GM12873 (cell line): Measurements from ENCODE around the gene JCAD.

Experiments
- CTCF ChIP-seq: IDR thresholded peaks from 2 replicates; pipeline ENCODE4 v1.5.1; 2012; ENCODE audit warnings: low read depth, mild to moderate bottlenecking, moderate library complexity, low read length, control low read depth; ENCODE audit not compliant: insufficient read depth; ENCODE audit errors: missing control alignments

Gene JCAD

GRCh38 chr10:30029164-30029871 lies 30.1 kb downstream of the JCAD start:
- TF ChIP-seq CTCF, result no peak

DNA sequence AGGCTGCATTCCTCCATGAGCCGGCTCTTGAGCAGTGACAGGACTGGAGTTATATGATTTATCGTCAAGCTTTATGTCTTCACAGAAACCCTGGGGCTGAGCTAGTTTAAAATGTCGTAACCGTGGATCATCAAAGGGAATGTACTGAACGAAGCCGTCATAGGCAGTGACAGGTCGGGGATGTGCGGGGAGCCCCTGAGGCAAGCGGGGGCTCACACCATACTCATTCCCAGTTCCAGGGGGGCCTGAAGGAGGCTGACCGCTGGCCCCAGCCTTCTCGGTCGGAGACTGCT lies 30.7 kb downstream of the JCAD start:
- no peak for TF ChIP-seq CTCF

DNA sequence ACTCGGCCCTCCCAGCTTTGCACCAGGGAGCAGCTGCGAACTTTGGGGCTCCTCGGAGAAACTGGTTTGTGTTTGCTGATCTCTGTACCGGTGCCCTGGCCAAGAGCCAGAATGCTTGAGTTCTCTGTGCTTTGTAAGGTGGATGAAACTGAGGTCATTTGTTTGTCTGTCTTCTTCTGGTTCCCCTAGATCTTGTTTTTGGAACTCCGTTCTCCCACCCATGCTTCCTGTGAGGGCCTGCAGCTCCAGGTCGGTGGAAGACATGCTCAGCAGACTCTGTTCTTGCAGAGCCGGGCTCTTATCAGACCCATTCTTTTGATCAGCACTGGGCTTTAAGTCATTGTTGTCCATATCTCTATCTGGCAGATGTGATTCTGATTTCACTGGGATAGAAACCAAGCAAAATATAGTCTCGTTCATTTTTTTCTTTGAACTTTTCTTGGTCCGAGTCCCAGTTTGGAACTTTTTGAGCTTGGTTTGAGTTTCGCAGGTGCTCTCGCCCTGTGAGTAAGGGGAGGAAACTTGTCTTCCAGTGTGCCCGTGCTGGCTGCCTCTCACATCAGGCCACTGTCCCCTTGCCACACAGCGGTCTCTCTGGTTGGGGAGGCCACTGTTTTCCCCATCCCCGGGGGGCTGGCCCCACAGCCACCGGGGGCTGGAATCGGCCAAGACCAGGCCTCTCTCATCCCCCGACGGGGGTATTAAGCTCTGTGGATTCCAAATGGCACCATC lies 31.2 kb downstream of the JCAD start:
- no peak for TF ChIP-seq CTCF

DNA sequence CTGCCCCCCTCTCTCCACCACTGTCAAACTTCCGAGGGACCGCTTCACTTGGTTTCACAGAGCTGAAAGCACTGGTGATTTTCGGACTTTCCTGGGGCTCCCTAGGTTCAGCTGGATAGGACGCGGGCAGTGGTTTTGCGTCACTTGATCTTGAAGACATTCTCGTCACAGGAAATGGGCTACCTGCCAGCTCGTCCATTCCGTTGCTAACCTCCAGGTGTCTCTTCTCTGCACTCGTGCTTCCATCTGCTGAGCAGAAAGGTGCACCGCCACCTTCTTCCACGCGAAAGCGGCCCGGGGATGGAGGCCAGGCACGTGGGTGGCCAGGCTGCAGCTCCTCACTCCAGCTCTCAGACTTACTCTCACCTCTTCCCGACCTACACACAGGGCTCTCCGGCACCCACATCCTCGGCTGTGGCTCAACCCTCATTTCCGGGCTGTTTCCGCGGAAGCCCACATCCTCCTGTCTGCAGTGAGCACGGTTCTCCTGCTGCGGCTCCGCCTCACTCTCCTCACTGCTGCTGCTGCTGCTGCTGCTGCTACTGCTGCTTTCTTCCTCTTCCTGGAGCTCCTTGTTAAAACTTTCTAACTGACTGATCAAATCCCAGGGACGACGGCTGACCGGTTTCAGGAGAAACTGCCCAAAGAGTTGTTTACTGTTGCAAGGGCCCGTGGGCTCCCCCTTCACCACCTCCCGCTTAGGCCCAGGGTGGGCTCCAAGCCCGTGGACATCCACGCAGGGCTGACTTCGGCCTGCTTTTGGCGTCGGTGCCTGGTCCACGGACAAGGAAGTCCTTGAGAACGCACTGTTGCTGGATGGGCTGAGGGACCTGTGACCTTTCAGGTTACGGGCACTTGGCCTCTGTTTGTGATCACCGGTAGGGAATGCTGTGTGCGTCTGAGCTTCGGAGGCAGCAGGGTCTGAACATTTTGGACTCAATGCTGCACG lies 32.1 kb downstream of the JCAD start:
- peak; percentile 62 for TF ChIP-seq CTCF

- no peak for TF ChIP-seq CTCF
These were observed 32.8 kb downstream of the JCAD start for GRCh38 chr10:30026578-30026977.

- no peak for TF ChIP-seq CTCF
These were observed 33.3 kb downstream of the JCAD start for GRCh38 chr10:30026080-30026479.

DNA sequence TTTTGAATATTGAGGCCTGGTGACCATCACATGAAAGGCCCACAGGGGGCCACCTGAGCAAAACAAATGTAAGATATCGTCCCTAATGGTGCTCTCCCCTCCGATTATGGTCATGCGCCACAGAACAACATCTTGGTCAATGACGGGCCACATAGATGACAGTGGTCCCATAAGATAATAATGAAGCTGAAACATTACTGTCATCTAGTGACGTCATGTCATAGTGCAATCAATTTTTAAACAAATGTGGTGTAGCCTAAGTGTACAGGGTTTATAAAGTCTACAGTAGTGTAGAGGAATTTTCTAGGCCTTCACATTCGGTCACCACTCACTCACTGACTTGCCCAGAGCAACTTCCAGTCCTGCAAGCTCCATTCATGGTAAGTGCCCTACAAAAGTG lies 36.8 kb downstream of the JCAD start:
- no peak for TF ChIP-seq CTCF
